ENCODE results near the gene SNORC. TPM values are rescaled to one million over a fixed set of nuclear protein-coding genes. Genes with fewer than 3 reads are reported as not detected.

The SNORC gene
- total and polyA plus RNA-seq, 10 of the 15 experiments (the other 5 are each of a cell fraction or from before 2014, with no cell fraction given): 0.04 to 0.74 (median 0.45) TPM; not detected in 4

GRCh38 chr2:232835687-232836208, 34.3 kb upstream of the SNORC start:
- FAIRE-seq (no peak), ATAC-seq (no peak), DNase-seq (ENCODE audit: low read depth, low spot score) (no peak)
- in situ Hi-C loops (cut with MboI) (no loop called here), intact Hi-C loops (cut with micrococcal nuclease; ENCODE audit: unreplicated experiment) (no loop called here)
- no peaks in the 10 kb centered on the region for H3K27me3 ChIP-seq (replicated peaks in 1 of 2; ENCODE audit: control insufficient read depth in 2 of 2, insufficient read depth in 2 of 2, low read length in 1 of 2)
- no peak overlapping the region for H2AFZ ChIP-seq (ENCODE audit: control insufficient read depth, low read depth, low read length)
- ChIA-PET CTCF (interaction anchor here (0.8 to 1.1 kb wide), 2 partner anchors 15 to 27 kb away, joined by 3 read pairs; no protein-coding TSS in a partner anchor), RAD21 (ENCODE audit: unreplicated experiment) (no interaction called here), POLR2A (interaction anchor here (0.6 kb wide), 1 partner anchor 66 kb away, joined by 8 read pairs; no protein-coding TSS in a partner anchor), SMC1A (ENCODE audit: uncharacterized antibody, unreplicated experiment) (interaction anchor here (1.1 to 1.2 kb wide), 2 partner anchors 9 to 91 kb away, joined by 3 read pairs; no protein-coding TSS in a partner anchor)
- H3K9ac ChIP-seq (ENCODE audit: control insufficient read depth, insufficient read depth, low read length): no peak overlapping the region
- no peaks in the 10 kb centered on the region for H3K9me3 ChIP-seq (replicated peaks; ENCODE audit: control insufficient read depth, insufficient read depth, low read length)
- H3K36me3 ChIP-seq (ENCODE audit: control insufficient read depth in 2 of 2, insufficient read depth in 2 of 2, low read length in 1 of 2): peaks cover 10 to 30% of the 10 kb centered on the region in 2 experiments
- no peak overlapping the region for H3K4me2 ChIP-seq (ENCODE audit: control insufficient read depth, insufficient read depth)
- peaks cover 15% of the 10 kb centered on the region for H3K4me1 ChIP-seq (ENCODE audit: control insufficient read depth, insufficient read depth, low read length)
- no TSS peak for BruUV-seq (replicated peaks)
- H3K27ac ChIP-seq (ENCODE audit: control insufficient read depth, insufficient read depth): no peak overlapping the region
- no peaks in the 10 kb centered on the region; the same call in 1 of the 2 replicates for H3K79me2 ChIP-seq (ENCODE audit: control insufficient read depth, insufficient read depth, low read length)
- H4K20me1 ChIP-seq (ENCODE audit: control insufficient read depth, insufficient read depth): no peaks in the 10 kb centered on the region
- TF ChIP-seq IKZF1 (conservative IDR thresholded peaks at IDR 0.05) (no peak), POU2F2 (IDR thresholded peaks at IDR 0.05; ENCODE audit: borderline replicate concordance, low read depth, low read length) (no peak), EP300 (IDR thresholded peaks at IDR 0.05; ENCODE audit: borderline replicate concordance in 1 of 2, control insufficient read depth in 1 of 2, low read depth in 2 of 2, low read length in 2 of 2) (no peak), NBN (IDR thresholded peaks at IDR 0.05) (no peak), IKZF2 (IDR thresholded peaks at IDR 0.05) (no peak), PAX5 (IDR thresholded peaks at IDR 0.05; ENCODE audit: borderline replicate concordance, low read depth, low read length) (no peak), PRDM15 (CRISPR knock-in tag; IDR thresholded peaks at IDR 0.05) (no peak), CTCF (IDR thresholded peaks at IDR 0.05 in 2 of 3, conservative IDR thresholded peaks at IDR 0.05 in 1 of 3; ENCODE audit: control insufficient read depth in 2 of 3, extremely low read depth in 1 of 3, insufficient read depth in 1 of 3, low read depth in 3 of 3, low read length in 3 of 3) (no peak), EGR1 (IDR thresholded peaks at IDR 0.05; ENCODE audit: borderline replicate concordance in 1 of 2, low read depth in 2 of 2, low read length in 2 of 2) (no peak), MYB (IDR thresholded peaks at IDR 0.05; ENCODE audit: borderline replicate concordance, low read depth, low read length) (no peak)
- WGBS (ENCODE audit: insufficient coverage, insufficient replicate concordance, low lambda C conversion rate, missing lambda C conversion rate): 95% methylated on average over 14 of the region's 14 CpGs
- no peak overlapping the region for H3K4me3 ChIP-seq

Data from GM12878 (cell line).